OCI-LY3 (cell line): Measurements from ENCODE around the gene FBN2.

Experiments used
- EZH2phosphoT487 ChIP-seq: fragments of 200-600 bp; shearing (Covaris generic); IDR thresholded peaks from 2 replicates; pipeline ENCODE4 v1.6.1; 2018; ENCODE audit warnings: antibody characterized with exemption, mixed run types, low read depth
- TF ChIP-seq, protein P1 (sequence below): fragments of 200-600, 300-600 bp; sonication (generic); IDR thresholded peaks from 2 replicates; pipeline ENCODE4 v1.5.1; 2014; ENCODE audit warnings: antibody characterized with exemption, low read length, low read depth

DNA sequence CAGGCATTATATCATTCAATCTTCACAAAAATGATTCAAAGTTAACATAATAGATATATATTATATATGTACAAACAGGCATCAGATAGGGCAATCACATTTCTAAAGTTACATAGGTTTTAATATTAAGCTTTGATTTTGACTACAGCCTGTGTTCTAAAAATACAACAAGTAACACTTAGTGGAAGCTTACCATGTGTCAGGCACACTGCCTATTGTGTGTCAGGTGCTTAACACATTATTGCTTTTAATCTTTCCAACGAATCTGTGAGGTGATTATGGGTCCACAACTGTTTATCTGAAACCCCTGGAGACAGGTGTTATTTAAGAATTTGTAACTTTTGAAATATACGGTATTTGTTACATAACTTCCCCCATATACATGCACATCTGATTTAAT, 25.2 kb downstream of the FBN2 start:
- TF ChIP-seq, protein P1, sequence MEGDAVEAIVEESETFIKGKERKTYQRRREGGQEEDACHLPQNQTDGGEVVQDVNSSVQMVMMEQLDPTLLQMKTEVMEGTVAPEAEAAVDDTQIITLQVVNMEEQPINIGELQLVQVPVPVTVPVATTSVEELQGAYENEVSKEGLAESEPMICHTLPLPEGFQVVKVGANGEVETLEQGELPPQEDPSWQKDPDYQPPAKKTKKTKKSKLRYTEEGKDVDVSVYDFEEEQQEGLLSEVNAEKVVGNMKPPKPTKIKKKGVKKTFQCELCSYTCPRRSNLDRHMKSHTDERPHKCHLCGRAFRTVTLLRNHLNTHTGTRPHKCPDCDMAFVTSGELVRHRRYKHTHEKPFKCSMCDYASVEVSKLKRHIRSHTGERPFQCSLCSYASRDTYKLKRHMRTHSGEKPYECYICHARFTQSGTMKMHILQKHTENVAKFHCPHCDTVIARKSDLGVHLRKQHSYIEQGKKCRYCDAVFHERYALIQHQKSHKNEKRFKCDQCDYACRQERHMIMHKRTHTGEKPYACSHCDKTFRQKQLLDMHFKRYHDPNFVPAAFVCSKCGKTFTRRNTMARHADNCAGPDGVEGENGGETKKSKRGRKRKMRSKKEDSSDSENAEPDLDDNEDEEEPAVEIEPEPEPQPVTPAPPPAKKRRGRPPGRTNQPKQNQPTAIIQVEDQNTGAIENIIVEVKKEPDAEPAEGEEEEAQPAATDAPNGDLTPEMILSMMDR, result no peak
- TF ChIP-seq EZH2phosphoT487, result no peak
